Activated CD8-positive, alpha-beta T cell treated with anti-CD3 and anti-CD28 coated beads for 36 hours (primary cell): ENCODE measurements around the gene BEGAIN. TPM values are rescaled to one million over a fixed set of nuclear protein-coding genes. Genes with fewer than 3 reads are reported as not detected.

Experiments used
- ATAC-seq: fragments of 200-7000 bp; cut with Tn5 transposase; one replicate; pipeline ENCODE4 v1.10.0; 2021; ENCODE audit warnings: mild to moderate bottlenecking, moderate library complexity
- CTCF ChIA-PET: fragments of 350-600 bp; sonication (Branson Sonifier 250); formaldehyde crosslinking; loops from one replicate; lab custom pipeline; 2021; ENCODE audit warnings: antibody characterized with exemption; lab: Charles Lee
- POLR2A ChIA-PET: fragments of 350-600 bp; sonication (Branson Sonifier 250); formaldehyde crosslinking; loops from one replicate; lab custom pipeline; 2021; ENCODE audit warnings: antibody characterized with exemption; lab: Charles Lee
- DNase-seq: peaks from one replicate; pipeline ENCODE4 v3.0.0-alpha.2; 2020
- H3K27ac Mint-ChIP-seq: one replicate; pipeline ENCODE4 v1.8.0; 2021; ENCODE audit warnings: mild to moderate bottlenecking, mixed read lengths
- H3K27me3 Mint-ChIP-seq: one replicate; pipeline ENCODE4 v1.8.0; 2021; ENCODE audit warnings: mixed read lengths
- H3K36me3 Mint-ChIP-seq: one replicate; pipeline ENCODE4 v1.8.0; 2021; ENCODE audit warnings: low read depth, mixed read lengths
- H3K4me1 Mint-ChIP-seq: one replicate; pipeline ENCODE4 v1.8.0; 2021; ENCODE audit warnings: low read depth, mixed read lengths
- H3K4me3 Mint-ChIP-seq: one replicate; pipeline ENCODE4 v1.8.0; 2021; ENCODE audit warnings: mild to moderate bottlenecking, moderate library complexity, mixed read lengths
- H3K9me3 Mint-ChIP-seq: one replicate; pipeline ENCODE4 v1.8.0; 2021; ENCODE audit warnings: mixed read lengths
- intact Hi-C: fragments of 100-400 bp; cut with micrococcal nuclease; formaldehyde crosslinking; loops from one replicate; pipeline ENCODE4 v1.10.0; 2022
- total RNA-seq, 2 experiments: library from RNA; stranded (reverse); gene quantifications; one replicate each; pipeline ENCODE4 v1.2.3, GENCODE V29; 2021
- TF ChIP-seq, protein P1 (sequence below): fragments of 200-600 bp; IDR thresholded peaks from one replicate; pipeline ENCODE4 v1.8.0; 2022; ENCODE audit warnings: antibody characterized with exemption, mild to moderate bottlenecking

The BEGAIN gene
- total RNA-seq, 2 experiments from 2014 or later = 5.5 to 6.0 TPM

DNA sequence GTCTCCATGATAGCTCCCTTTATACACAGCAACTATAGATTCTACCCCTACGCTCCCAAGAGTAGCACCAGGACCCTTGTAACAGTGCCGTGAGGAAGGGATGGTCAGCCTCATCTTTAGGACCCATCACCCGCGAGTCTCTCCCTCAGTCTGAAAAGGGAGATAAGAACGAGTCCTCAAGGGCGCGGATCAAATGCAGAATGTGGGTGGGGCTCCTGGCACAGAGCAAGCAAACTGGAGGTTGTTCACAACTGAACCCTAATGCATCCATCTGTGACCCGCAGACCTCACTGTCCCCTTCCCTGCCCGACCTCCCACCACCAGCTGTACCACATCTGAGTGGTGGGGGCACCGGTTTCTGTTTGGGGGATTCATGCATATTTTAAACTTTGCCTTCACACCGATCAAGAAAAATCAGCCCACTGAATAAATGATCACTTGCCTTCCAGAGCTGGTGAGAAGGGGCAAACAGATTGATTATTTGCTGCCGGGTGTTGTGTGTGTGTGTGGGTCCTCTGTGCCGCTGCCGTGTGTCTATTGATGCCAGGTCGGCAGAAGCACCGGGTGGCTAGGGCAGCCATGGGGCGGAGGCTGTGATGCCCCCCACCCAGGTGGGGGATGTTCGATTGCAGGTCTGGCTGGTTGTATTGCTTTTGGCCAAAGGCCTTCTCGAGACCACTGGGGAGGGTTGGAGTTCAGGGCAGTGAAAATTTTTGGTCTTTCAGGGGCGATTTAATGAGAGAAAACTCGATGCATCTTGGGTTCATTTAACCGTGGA is 35.7 kb upstream of the BEGAIN start:
- no peaks in the 10 kb centered on the region for H3K4me1 Mint-ChIP-seq
- intact Hi-C loops = no loop called here
- H3K36me3 Mint-ChIP-seq = no peaks in the 10 kb centered on the region
- H3K9me3 Mint-ChIP-seq = no peaks in the 10 kb centered on the region
- no peak overlapping the region for H3K4me3 Mint-ChIP-seq
- TF ChIP-seq, protein P1, sequence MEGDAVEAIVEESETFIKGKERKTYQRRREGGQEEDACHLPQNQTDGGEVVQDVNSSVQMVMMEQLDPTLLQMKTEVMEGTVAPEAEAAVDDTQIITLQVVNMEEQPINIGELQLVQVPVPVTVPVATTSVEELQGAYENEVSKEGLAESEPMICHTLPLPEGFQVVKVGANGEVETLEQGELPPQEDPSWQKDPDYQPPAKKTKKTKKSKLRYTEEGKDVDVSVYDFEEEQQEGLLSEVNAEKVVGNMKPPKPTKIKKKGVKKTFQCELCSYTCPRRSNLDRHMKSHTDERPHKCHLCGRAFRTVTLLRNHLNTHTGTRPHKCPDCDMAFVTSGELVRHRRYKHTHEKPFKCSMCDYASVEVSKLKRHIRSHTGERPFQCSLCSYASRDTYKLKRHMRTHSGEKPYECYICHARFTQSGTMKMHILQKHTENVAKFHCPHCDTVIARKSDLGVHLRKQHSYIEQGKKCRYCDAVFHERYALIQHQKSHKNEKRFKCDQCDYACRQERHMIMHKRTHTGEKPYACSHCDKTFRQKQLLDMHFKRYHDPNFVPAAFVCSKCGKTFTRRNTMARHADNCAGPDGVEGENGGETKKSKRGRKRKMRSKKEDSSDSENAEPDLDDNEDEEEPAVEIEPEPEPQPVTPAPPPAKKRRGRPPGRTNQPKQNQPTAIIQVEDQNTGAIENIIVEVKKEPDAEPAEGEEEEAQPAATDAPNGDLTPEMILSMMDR = no peak
- DNase-seq = no peak
- H3K27me3 Mint-ChIP-seq = peaks cover 2% of the 10 kb centered on the region
- POLR2A ChIA-PET = no interaction called here
- H3K27ac Mint-ChIP-seq = no peak overlapping the region
- no peak for ATAC-seq
- CTCF ChIA-PET = no interaction called here

DNA sequence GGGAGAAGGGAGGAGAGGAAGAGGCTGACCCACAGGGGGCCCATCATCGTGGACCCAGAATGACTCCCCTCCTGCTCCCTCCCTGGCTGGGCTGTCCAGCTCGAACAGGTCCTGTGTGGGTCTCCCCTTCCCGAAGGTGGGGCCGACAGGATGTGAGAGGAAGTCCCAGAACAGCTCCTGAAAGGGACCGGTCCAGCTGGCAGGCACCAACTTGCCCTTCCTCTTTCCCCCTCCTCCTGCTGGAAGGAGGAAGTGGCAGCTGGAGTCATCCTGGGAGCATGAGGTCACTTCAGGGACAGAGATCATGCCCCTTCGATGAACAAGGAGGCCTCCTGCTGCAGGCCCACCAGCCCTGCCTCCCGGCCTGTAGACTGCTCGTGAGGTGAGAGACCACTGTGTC is 35.0 kb upstream of the BEGAIN start:
- Mint-ChIP-seq H3K36me3 (no peaks in the 10 kb centered on the region), H3K4me3 (no peak overlapping the region), H3K9me3 (no peaks in the 10 kb centered on the region), H3K27me3 (peaks cover 2% of the 10 kb centered on the region), H3K27ac (no peak overlapping the region), H3K4me1 (peaks cover 5% of the 10 kb centered on the region)
- intact Hi-C loops = no loop called here
- ChIA-PET POLR2A (no interaction called here), CTCF (no interaction called here)
- no peak for DNase-seq
- TF ChIP-seq, protein P1 = no peak
- ATAC-seq = no peak

DNA sequence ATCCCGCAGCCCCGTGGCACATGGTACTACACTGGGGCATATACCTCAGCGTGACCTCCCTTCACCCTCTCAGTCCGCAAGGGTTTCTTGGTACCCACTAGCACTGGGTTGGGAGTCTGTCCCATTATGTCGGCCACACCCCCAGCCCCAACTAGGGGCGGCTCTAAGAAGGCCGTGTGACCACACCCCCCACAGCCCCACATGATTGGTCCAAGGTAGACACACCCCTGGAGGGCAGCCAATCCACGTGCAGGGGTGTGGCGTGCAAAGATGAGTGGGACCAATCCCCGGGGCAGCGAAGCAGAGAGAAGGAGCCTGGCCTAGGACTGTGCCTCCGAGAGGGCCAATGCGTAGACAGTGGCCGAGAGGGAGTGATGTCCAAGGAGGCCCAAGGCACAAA is 34.6 kb upstream of the BEGAIN start:
- intact Hi-C loops = no loop called here

DNA sequence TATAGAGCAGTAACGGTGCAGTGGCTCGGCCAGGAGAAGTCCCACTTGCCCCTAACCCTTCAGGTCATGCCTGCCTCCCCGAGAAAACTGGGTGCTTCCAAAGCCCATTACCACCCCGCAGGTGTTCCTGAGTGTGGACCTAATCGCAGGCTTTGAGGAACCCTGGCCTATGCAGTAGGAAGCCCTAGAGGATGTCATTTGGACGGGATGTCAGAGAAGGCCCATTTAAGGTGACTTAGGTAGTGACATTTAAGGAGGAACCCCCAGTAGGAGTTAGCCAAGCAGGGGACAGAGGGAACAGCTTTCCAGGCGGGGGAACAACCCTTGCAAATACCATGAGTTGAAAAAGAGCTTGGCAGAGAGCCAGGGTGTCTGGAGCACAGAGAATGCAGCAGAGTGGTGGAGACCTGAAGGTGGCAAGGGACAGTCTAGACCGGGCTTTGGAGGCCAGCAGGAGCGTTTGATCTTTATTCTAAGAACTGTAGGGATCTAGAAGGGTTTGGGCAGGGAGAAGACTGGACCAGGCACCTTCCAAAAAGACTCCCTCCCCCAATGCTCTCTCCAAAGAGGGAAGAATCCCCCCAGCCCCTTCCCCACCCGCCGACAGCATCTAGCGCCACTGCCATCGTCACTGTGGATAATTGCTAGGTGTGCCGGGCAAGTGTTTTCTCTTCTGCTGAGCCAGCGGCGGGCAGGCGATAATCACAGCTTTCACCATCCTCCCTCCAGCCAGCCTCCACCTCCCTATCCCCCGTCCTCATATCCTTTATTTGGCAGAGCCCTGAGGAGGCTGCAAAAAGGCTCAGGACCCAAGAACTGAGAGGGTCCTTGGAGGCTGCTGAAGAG is 33.3 kb upstream of the BEGAIN start:
- TF ChIP-seq, protein P1 = no peak
- H3K4me3 Mint-ChIP-seq = no peak overlapping the region
- ATAC-seq (no peak), DNase-seq (no peak)
- no peak overlapping the region for H3K27ac Mint-ChIP-seq
- CTCF ChIA-PET = interaction anchor here (1.4 to 4.8 kb wide), 2 partner anchors 25 to 33 kb away, joined by 6 to 27 read pairs; no protein-coding TSS in a partner anchor
- intact Hi-C loops = no loop called here
- peaks cover 2% of the 10 kb centered on the region for H3K27me3 Mint-ChIP-seq
- H3K4me1 Mint-ChIP-seq = peaks cover 8% of the 10 kb centered on the region
- POLR2A ChIA-PET = no interaction called here
- no peaks in the 10 kb centered on the region for H3K9me3 Mint-ChIP-seq
- H3K36me3 Mint-ChIP-seq = no peaks in the 10 kb centered on the region

More for the DNA sequence above, 34.6 kb upstream of the BEGAIN start:
- CTCF ChIA-PET = no interaction called here
- H3K27me3 Mint-ChIP-seq = peaks cover 2% of the 10 kb centered on the region
- H3K9me3 Mint-ChIP-seq = no peaks in the 10 kb centered on the region
- no peak for DNase-seq
- H3K4me1 Mint-ChIP-seq = peaks cover 8% of the 10 kb centered on the region
- ATAC-seq = no peak
- no peaks in the 10 kb centered on the region for H3K36me3 Mint-ChIP-seq
- no peak overlapping the region for H3K27ac Mint-ChIP-seq
- TF ChIP-seq, protein P1 = no peak
- H3K4me3 Mint-ChIP-seq = no peak overlapping the region
- POLR2A ChIA-PET = no interaction called here
